Measurements from ENCODE around the gene CENPS.

The CENPS gene

GRCh38 chr1:10438677-10439163 is 8.5 kb downstream of the CENPS start:
- H3K27ac ChIP-seq = no peak overlapping the region
- no peaks in the 10 kb centered on the region for H3K4me1 ChIP-seq (ENCODE audit: control insufficient read depth in 1 of 2, insufficient read depth in 1 of 2, low read depth in 1 of 2, low read length in 1 of 2)
- no peaks in the 10 kb centered on the region for H3K36me3 ChIP-seq
- no peak overlapping the region for H3K4me3 ChIP-seq (ENCODE audit: low read depth in 1 of 2, low read length in 1 of 2)
- no peaks in the 10 kb centered on the region for H3K27me3 ChIP-seq
- H3K9me3 ChIP-seq = no peaks in the 10 kb centered on the region
- TF ChIP-seq CTCF (IDR thresholded peaks at IDR 0.05) = no peak

GRCh38 chr1:10440305-10440704 is 10.1 kb downstream of the CENPS start:
- TF ChIP-seq CTCF (IDR thresholded peaks at IDR 0.05) = no peak
- H3K27ac ChIP-seq = no peak overlapping the region
- no peak overlapping the region for H3K4me3 ChIP-seq (ENCODE audit: low read depth in 1 of 2, low read length in 1 of 2)
- no peaks in the 10 kb centered on the region for H3K4me1 ChIP-seq (ENCODE audit: control insufficient read depth in 1 of 2, insufficient read depth in 1 of 2, low read depth in 1 of 2, low read length in 1 of 2)
- H3K36me3 ChIP-seq = no peaks in the 10 kb centered on the region
- no peaks in the 10 kb centered on the region for H3K27me3 ChIP-seq
- H3K9me3 ChIP-seq = no peaks in the 10 kb centered on the region

- H3K27ac ChIP-seq = no peak overlapping the region
- no peaks in the 10 kb centered on the region for H3K27me3 ChIP-seq
- no peaks in the 10 kb centered on the region for H3K36me3 ChIP-seq
- no peak for TF ChIP-seq CTCF (IDR thresholded peaks at IDR 0.05)
- H3K4me1 ChIP-seq (ENCODE audit: control insufficient read depth in 1 of 2, insufficient read depth in 1 of 2, low read depth in 1 of 2, low read length in 1 of 2) = no peaks in the 10 kb centered on the region
- H3K4me3 ChIP-seq (ENCODE audit: low read depth in 1 of 2, low read length in 1 of 2) = no peak overlapping the region
- H3K9me3 ChIP-seq = no peaks in the 10 kb centered on the region
Measured at GRCh38 chr1:10440794-10441193, 10.6 kb downstream of the CENPS start.

- Histone ChIP-seq H3K27ac (no peak overlapping the region), H3K27me3 (no peaks in the 10 kb centered on the region), H3K36me3 (no peaks in the 10 kb centered on the region), H3K4me1 (ENCODE audit: control insufficient read depth in 1 of 2, insufficient read depth in 1 of 2, low read depth in 1 of 2, low read length in 1 of 2) (no peaks in the 10 kb centered on the region), H3K4me3 (ENCODE audit: low read depth in 1 of 2, low read length in 1 of 2) (no peak overlapping the region), H3K9me3 (no peaks in the 10 kb centered on the region)
- TF ChIP-seq CTCF (IDR thresholded peaks at IDR 0.05) = no peak
Measured at GRCh38 chr1:10444248-10444647, 14.0 kb downstream of the CENPS start.

- no peak for TF ChIP-seq CTCF (IDR thresholded peaks at IDR 0.05)
- no peaks in the 10 kb centered on the region for H3K4me1 ChIP-seq (ENCODE audit: control insufficient read depth in 1 of 2, insufficient read depth in 1 of 2, low read depth in 1 of 2, low read length in 1 of 2)
- H3K36me3 ChIP-seq = no peaks in the 10 kb centered on the region
- no peaks in the 10 kb centered on the region for H3K27me3 ChIP-seq
- no peak overlapping the region for H3K4me3 ChIP-seq (ENCODE audit: low read depth in 1 of 2, low read length in 1 of 2)
- no peak overlapping the region for H3K27ac ChIP-seq
- H3K9me3 ChIP-seq = no peaks in the 10 kb centered on the region
Measured at GRCh38 chr1:10444795-10445397, 14.7 kb downstream of the CENPS start.
